Measurements from ENCODE around the gene NPPC.

GRCh38 chr2:231947694-231948093 lies 21.5 kb upstream of the NPPC start:
- TF ChIP-seq FOXM1 (IDR thresholded peaks at IDR 0.05; ENCODE audit: borderline replicate concordance, low read depth) (no peak), CREB1 (IDR thresholded peaks at IDR 0.05; ENCODE audit: low read depth) (no peak), REST (IDR thresholded peaks at IDR 0.05; ENCODE audit: low read depth) (no peak), TEAD4 (IDR thresholded peaks at IDR 0.05) (no peak), MAX (IDR thresholded peaks at IDR 0.05) (no peak), YY1 (IDR thresholded peaks at IDR 0.05; ENCODE audit: low read depth) (no peak), NFIC (IDR thresholded peaks at IDR 0.05) (no peak), EGR1 (IDR thresholded peaks at IDR 0.05) (no peak)
